Hematopoietic multipotent progenitor cell (in vitro differentiated cells): ENCODE results near the gene EVL. TPM values are rescaled to one million over a fixed set of nuclear protein-coding genes. Genes with fewer than 3 reads are reported as not detected.

Source experiments
- DNase-seq, 3 donors: peaks; one replicate each; pipeline ENCODE4 v3.0.0-alpha.2; 2011 to 2015; ENCODE audit warnings: low read depth in 2 of 3, low spot score in 2 of 3
- total RNA-seq: library from RNA; depleted of rRNA; stranded (reverse); fragments of >200 nt; gene quantifications from one replicate; pipeline ENCODE4 v1.2.3, GENCODE V29; 2012

EVL gene
- total RNA-seq, 1 donor = 102 TPM

- no peak for DNase-seq
Measured at GRCh38 chr14:100037353-100037752, 27.9 kb upstream of the EVL start.

DNA sequence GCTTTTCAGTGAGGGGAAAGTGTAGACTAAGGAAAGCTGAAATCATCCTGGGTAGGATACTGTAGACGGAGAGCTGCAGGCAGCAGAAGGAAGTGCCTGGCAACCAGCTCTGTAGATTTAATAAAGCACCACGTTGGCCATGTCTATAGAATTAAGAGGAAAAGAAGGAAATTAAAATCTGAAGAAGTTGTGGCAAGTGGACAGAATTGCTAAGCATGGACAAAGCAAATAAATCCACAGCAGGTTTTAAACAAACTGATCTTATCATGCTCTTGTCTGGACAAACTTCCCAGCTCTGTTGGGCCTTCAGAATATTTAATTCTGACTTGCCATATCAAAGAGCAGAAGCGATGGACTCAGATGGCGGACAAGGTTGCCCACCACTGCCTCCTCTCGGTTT is 27.2 kb upstream of the EVL start:
- DNase-seq = no peak

DNA sequence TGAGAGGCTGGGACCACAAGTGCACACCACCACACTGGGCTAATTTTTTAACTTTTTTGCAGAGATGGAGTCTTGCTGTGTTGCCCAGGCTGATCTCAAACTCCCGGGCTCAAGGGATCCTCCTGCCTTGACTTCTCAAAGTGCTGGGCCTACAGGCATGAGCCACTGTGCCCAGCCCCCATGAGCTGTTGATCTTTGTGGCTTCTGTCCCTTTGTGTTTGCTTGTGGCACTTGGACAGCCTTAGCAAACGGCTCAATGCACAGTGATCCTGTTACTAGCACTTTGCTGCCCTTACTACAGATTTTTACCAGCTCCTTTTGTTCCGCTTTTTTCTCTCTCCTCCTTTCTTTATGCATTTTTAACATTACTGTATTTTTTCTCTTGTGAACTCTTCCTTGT is 25.3 kb upstream of the EVL start:
- no peak for DNase-seq

GRCh38 chr14:100041271-100041670 is 24.0 kb upstream of the EVL start:
- no peak for DNase-seq

GRCh38 chr14:100042286-100042685 is 22.9 kb upstream of the EVL start:
- no peak for DNase-seq

- no peak for DNase-seq
Measured at GRCh38 chr14:100045642-100046344, 19.4 kb upstream of the EVL start.

GRCh38 chr14:100047600-100047999 is 17.6 kb upstream of the EVL start:
- DNase-seq = no peak

- no peak for DNase-seq
Measured at GRCh38 chr14:100048786-100049185, 16.4 kb upstream of the EVL start.

- no peak for DNase-seq
Measured at GRCh38 chr14:100049220-100049619, 16.0 kb upstream of the EVL start.

- DNase-seq = no peak
Measured at GRCh38 chr14:100051103-100051502, 14.1 kb upstream of the EVL start.

DNA sequence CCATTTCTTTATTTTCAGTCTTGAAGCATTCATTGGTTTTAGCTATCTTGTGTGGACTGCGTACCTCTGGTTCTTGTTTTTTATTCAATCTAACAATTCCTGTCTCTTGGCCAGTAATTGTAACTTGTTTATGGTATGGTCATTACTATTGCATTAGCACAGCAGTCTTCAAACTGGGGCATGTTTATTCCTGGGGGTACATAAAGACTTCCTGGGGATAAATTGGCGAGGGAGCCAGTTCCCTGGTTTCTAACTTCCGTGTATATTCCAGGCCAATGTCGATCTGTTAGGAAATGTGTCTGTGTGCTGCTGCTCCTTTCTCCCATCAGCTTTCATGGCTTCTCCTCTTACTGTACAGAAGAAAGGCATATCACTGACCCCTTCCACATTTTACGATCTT is 13.7 kb upstream of the EVL start:
- no peak for DNase-seq

DNA sequence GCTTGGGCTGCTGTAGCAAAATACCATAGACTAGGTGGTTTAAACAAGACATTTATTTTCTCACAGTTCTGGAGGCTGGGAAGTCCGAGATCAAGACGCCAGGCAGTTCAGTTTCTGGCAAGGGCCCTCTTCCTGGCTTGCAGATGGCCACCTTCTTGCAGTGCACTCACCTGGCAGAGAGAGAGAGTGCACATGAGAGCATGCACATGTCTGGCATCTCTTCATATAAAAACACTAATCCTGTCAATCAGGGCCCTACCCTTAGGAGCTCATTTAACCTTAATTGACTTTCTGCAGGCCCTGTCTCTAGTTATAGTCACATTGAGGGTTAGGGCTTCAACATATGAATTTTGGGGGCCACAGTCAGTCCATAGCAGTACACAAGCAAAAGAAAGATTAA is 12.4 kb upstream of the EVL start:
- DNase-seq = no peak

- DNase-seq = peak in 1 of 3 donors; percentile 49
Measured at GRCh38 chr14:100054316-100055075, 10.7 kb upstream of the EVL start.

- no peak for DNase-seq
Measured at GRCh38 chr14:100056431-100056830, 8.8 kb upstream of the EVL start.

GRCh38 chr14:100056964-100057795 is 8.0 kb upstream of the EVL start:
- peak in 2 of 3 donors; percentile 63 to 76 for DNase-seq

DNA sequence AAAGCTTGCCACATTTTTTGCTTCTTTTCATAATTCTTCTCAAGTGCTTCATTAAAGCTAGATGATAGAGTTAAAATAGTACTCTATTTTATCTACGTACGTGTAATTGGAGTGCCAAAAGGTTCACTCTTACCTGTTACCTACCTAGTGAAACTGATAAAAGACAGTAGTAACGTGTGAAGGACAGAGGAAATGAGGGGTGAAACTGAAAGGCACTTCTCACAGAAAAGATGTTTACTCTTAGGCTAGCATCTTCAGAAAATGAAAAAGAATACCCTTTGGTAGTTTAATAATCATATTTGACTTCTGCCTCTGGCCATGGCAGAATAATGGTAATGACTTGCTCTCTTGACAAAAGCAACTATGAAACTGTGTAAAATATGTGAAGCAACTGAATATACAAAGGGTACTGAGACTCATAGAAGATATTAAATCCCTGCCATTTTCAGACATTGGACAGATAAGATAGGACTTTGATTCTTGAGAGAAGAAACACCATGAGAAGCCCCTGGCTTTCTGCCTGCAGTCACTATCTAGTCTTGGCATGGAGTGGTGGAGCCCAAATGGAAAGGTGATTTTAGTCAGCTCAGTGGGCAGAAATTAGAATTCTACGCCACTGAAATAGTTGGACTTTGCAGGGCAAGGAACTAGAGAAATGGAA is 6.3 kb upstream of the EVL start:
- DNase-seq = no peak

GRCh38 chr14:100059438-100059781 is 5.8 kb upstream of the EVL start:
- DNase-seq = no peak

- no peak for DNase-seq
Measured at GRCh38 chr14:100060760-100061159, 4.5 kb upstream of the EVL start.

- DNase-seq = no peak
Measured at GRCh38 chr14:100062590-100062989, 2.6 kb upstream of the EVL start.

DNA sequence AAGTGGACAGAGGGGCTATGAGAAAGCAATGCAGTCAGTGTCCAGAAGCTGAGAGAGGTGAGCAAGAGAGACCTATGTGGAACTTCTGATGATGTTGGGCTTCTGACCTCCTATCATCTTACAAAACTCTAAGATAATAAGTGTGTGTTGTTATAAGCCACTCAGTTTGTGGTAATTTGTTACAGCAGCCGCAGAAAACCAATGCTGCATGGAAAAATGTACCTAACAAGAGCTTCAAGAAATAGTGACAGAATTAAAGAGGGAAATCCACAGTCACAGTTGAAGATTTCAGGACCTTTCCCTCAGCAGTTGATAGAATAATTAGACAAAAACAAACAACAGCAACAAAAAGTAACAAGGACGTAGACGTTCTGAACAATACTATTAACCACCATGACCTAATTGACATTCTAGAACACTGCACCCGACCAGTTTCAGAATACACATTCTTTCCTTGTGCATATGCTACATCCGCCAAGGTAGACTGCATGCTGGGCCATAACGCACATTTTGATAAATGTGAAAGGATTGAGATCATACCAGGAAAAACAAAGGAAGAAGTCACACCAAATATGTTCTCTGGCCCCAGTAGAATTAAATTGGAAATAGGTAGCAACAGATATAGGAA is 1.8 kb upstream of the EVL start:
- no peak for DNase-seq
